NK-92 treated with Interleukin-12 subunit alpha and Interleukin-12 subunit beta, amount 100 ng/mL, for 24 hours (cell line): ENCODE results near the gene CARD14.
A peak's percentile ranks its signal among the peaks of the same experiment; 100 is the strongest.

Experiments
- DNase-seq: peaks from one replicate; lab custom pipeline; 2025; lab: John Stamatoyannopoulos, UW

CARD14 gene

DNA sequence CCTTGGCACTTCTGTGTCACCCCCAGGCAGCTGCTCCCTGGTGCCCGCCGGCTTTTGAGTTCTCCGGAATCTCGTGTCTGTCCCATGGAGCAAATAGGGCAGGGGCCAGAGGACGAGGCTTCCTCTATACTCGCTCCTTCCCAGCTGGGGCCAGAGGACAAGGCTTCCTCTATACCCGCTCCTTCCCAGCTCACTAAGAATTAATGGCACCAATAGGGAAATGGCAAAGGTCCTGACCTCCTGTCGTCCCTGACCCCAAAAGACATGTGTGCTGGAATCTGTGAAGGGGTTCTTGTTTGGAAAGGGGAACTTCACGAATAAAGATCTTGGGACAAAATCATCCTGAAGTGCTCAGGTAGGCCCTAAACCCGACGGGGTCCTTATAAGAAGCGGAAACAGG, 42.7 kb downstream of the CARD14 start:
- no peak for DNase-seq

GRCh38 chr17:80212962-80213642, 43.3 kb downstream of the CARD14 start:
- no peak for DNase-seq

DNA sequence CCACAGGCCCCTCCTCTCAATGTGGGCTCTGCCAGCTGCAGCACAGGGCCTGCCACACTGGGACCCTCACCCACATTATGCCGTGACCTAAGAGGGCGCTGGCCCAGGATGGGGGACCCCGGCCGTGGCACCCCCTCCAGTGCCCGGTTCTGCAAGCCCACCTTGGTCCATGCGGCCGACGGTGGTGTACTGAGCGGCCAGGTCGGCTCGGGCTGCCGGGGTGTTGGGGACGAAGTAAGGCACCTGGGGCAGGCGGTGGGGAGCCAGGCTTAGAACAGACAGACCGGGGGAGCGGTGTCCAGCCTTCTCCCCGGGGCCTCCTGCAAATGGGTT, 43.8 kb downstream of the CARD14 start:
- DNase-seq = no peak

DNA sequence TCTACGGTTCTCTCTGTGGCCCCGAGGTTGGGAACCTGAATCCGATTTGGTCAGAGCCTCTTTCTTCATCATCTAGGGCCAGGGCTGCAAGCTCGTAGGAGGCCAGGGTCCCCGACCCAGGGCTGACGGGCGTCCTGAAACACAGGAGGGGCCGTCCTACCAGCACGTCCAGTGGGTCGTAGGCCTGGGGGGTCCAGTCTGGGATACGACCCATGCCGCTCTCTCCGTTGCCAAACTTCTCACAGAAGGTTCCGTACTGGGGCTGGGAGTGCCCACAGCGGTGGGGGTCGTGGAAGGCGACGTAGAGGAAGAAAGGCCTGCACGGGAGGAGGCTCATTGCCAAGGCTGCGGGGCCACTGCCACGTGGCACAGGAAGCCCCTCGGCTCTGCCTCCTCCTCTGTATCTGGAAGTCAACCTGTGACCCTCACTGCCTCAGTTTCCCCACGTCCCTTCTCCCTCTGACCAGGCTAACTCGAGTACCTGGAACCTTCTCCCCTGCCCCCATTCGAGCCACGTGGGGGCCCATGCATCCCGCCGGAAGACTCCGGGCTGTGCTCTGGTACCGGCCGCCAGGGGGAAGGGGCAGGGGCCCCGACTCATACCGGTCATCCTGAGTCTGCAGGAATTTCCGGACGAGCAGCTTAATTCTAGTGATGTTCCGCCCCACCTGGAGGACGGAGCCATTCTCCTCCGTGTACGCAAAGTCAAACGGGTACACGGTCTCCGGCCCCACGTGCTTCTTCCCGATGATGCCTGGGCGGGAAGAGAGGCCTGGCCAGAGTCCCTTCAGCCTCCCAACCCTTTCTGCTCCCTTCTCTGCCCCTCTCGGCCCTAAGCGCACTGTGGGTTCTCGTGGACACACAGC, 44.4 kb downstream of the CARD14 start:
- DNase-seq = no peak

- no peak for DNase-seq
Observed at GRCh38 chr17:80214878-80215210, 45.0 kb downstream of the CARD14 start.

GRCh38 chr17:80216473-80217456, 46.9 kb downstream of the CARD14 start:
- no peak for DNase-seq

GRCh38 chr17:80217703-80218362, 48.0 kb downstream of the CARD14 start:
- DNase-seq = no peak

- no peak for DNase-seq
Observed at GRCh38 chr17:80218391-80218790, 48.6 kb downstream of the CARD14 start.

DNA sequence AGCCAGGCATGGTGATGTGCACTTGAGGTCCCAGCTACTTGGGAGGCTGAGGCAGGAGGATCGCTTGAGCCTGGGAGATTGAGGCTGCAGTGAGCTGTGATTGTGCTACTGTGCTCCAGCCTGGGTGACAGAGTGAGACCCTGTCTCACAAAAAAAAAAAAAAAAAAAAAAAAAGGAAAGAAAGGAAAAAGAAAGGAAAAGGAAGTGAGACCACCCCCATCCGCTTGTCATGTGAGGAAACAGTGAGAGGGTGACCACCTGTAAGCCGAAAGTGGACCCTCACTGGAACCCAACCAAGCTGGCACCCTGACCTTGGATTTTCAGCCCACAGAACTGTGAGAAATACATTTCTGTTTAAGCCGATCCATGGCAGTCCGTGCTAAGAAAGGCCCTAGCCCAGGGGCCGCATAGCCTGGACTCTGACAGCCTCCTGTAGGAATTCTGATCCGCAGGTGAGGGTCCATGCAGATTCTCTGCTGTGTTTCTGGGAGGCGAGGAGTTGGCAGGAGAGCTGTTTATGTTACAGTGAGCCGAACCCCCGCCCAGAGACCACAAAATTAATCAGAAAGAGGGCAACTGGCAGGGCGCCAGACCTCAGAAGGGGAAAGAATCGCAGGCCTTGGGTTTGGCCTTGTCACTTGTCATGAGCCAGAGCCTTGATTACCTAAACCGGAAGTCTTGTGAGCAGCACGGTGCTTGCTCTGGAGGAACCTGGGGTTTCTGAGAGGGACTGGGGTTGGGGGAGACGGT, 49.4 kb downstream of the CARD14 start:
- peak; percentile 87 for DNase-seq

DNA sequence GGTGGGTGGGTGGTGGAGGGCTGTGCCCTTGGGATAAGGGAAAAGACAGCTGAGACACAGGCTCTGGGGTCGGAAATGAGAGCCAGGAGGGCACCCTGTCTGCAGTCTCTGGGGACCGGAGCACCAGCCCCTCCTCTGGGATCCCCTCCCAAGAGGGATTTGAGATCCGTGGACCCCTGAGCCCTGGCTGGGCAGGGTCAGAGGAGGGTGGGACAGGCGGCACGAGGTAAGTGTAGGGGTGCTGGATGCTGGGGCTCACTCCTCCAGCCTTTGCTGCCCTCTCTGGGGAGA, 49.9 kb downstream of the CARD14 start:
- no peak for DNase-seq

DNA sequence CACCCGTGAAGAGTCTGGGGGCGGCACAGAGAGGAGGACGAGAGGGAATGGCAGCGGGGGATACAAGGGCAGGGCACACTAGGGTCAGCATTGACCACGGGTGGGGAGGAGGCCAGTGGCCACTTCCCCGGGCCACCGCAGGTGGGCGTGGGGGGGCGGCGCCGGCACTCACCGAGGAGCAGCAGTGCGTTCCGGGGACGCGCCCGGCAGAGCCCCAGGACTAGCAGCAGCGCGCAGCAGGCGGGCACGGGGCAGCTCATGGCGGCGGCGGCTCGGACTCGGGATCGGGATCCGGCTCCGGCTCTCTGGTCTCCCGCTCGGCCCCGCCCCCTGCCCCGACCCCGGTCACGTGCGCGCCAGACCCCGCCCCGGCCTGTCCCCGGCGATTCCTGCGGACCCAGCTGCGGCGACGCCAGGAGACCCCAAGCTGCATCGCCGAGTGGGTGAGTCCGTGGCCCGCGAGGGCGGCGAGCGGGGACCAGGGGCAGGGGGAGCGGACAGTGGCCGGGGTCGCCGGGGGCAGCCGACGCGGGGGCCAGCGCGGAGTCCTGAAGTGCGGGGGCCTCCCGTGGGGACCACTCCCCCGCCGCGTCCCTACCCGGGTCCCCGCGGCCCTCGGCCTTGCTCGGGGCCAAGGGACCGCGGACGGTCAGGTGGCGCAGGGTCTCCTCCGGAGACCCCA, 50.4 kb downstream of the CARD14 start, which contains the start of the genes SGSH and SLC26A11:
SGSH (minus strand) TSS at position 280 of the 682 bp plus-strand sequence; CDS start at position 260, 20 bp downstream.
SLC26A11 (plus strand) TSS at position 374 of the 682 bp plus-strand sequence. CDS start 1,134 bp downstream, outside the sequence.
- no peak for DNase-seq

- DNase-seq = no peak
Observed at GRCh38 chr17:80220736-80221215, 50.9 kb downstream of the CARD14 start.

- DNase-seq = no peak
Observed at GRCh38 chr17:80221351-80222105, 51.7 kb downstream of the CARD14 start.

DNA sequence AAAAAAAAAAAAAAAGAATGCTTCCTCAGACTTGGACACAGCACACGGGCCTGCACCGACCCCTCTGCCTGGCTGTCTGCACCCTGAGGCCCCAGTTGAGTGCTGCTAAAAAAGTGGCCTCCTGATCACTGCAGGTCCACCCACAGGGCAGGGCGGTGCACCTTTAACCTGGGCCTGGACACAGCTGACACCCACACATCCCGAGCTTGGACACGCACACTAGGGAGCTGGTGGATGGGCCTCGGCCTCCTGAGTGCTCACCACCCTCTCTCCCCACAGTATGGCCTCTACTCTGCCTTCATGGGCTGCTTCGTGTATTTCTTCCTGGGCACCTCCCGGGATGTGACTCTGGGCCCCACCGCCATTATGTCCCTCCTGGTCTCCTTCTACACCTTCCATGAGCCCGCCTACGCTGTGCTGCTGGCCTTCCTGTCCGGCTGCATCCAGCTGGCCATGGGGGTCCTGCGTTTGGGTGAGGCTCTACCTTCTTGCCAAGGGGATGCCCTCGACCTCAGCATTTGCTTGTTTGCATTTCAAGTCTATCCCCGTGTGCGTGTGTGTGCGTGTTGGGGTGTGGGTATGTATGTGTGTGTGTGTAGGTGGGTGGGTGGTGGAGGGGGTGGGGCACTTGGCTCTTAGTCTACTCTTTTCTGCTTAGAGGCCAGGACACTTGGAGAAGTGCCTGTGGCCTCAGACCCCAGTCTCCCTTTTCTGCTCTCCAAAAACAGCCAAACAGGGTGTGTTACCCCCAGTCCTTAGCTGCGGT, 52.7 kb downstream of the CARD14 start:
- no peak for DNase-seq

DNA sequence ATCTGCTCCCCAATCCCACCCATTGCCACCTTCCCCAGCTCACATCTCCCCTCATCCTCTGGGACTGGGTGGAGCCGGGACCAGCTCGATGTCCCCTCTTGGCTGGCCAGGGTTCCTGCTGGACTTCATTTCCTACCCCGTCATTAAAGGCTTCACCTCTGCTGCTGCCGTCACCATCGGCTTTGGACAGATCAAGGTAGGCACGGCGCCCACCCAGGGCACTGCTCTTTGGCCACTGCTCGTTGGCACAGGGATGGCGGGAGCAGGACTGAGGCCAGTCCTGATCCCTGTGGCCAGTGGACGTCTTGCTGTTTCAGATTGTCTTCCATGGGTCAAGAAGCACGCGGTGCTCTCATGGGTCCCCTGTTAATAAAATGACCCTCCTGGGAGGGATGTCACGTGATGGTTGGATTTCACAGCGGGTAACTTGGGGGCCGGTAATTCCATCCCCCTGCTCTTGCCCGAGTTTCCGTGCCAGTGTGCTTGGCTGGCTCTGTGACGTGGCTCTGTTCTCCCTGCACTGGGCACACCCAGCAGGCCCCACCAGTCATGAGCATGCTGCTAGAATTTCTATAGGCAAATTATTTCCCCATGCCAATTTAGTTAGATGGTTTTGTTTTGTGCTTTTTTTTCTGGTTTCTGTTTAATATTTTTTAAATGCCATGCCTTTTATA, 53.4 kb downstream of the CARD14 start:
- DNase-seq = no peak

DNA sequence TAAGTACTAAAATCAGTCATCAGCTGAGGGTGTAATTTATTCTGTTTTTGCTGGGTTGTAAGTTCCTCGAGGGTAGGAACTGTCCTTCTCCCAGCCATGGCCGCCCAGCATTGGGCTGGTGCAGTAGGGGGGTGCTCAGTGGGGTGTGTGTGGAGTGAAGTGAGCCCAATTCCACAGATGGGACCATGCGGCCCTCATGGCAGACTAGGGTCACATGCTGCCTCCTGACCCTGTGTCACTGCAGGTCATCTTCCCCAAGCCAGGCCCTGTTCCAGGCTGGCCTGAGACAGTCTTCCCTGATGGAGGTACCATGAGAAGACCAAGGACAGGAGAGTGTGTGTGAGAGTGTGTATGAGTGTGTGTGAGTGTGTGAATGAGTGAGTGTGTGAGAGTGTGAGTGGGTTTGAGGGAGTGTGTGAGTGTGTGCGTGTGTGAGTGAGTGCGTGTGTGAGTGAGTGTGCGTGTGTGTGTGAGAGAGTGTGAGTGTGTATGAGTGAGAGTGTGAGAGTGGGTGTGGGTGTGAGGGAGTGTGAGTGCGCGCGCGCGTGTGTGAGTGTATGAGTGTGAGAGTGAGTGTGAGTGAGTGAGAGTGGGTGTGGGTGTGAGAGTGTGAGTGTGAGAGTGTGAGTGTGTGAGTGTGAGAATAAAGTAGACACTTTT, 54.1 kb downstream of the CARD14 start:
- no peak for DNase-seq

GRCh38 chr17:80224683-80225082, 54.9 kb downstream of the CARD14 start:
- DNase-seq = no peak

DNA sequence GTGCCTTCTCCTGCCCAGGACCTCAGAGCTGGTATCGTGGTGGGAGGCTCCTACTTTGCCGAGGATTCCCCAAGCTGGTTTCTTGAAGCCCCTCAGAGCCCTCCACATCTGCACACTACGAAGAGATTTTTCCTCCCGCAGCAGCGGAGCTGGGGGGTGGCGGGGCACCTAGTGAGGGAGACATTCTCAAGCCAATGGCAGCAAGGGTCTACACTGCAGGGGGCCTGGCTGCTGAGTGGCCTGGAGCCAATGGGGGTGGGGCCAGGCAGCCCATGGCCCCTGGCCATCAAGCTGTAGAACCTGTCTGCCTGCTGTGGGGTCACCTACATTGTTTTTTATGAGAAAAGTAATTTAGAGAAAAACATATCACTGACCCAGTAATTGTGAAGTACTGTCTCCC, 55.4 kb downstream of the CARD14 start:
- no peak for DNase-seq
